SK-N-MC (cell line): ENCODE measurements around the gene STARD13.

ENCODE experiments used
- DNase-seq: peaks from one replicate; pipeline ENCODE4 v3.0.0-alpha.2; 2011; ENCODE audit warnings: low read depth, low spot score
- H3K27ac ChIP-seq: fragments of 200-600 bp; sonication (generic); 2 replicates; pipeline ENCODE4 v1.5.1; 2016; ENCODE audit warnings: mixed run types
- H3K36me3 ChIP-seq: fragments of 200-600 bp; sonication (generic); 2 replicates; pipeline ENCODE4 v1.6.1; 2017; ENCODE audit warnings: antibody characterized with exemption, low read length, mixed read lengths; ENCODE audit not compliant: insufficient read depth
- H3K4me3 ChIP-seq: fragments of 200-600 bp; sonication (generic); 2 replicates; pipeline ENCODE4 v1.5.1; 2016
- H3K9ac ChIP-seq: fragments of 200-600 bp; sonication (generic); 2 replicates; pipeline ENCODE4 v1.8.0; 2017; ENCODE audit warnings: mixed run types, mixed read lengths; ENCODE audit not compliant: insufficient read length
- H3K9me3 ChIP-seq: fragments of 200-600 bp; sonication (generic); 2 replicates; pipeline ENCODE4 v1.6.1; 2017; ENCODE audit warnings: low read depth, mild to moderate bottlenecking, antibody characterized with exemption, low read length, moderate library complexity, mixed read lengths
- EZH2 ChIP-seq: fragments of 200-600 bp; sonication (generic); IDR thresholded peaks from one replicate; pipeline ENCODE4 v1.6.1; 2017; ENCODE audit warnings: antibody characterized with exemption
- FOXP2 ChIP-seq: optimal IDR thresholded peaks from 2 replicates; pipeline ENCODE3; 2011; ENCODE audit warnings: mild to moderate bottlenecking, moderate library complexity; ENCODE audit not compliant: insufficient read depth; ENCODE audit errors: extremely low read length, control extremely low read depth
- POLR2AphosphoS5 ChIP-seq: IDR thresholded peaks from 2 replicates; pipeline ENCODE4 v1.6.1; 2012; ENCODE audit warnings: mild to moderate bottlenecking, low read depth, low read length, borderline replicate concordance

STARD13 gene

DNA sequence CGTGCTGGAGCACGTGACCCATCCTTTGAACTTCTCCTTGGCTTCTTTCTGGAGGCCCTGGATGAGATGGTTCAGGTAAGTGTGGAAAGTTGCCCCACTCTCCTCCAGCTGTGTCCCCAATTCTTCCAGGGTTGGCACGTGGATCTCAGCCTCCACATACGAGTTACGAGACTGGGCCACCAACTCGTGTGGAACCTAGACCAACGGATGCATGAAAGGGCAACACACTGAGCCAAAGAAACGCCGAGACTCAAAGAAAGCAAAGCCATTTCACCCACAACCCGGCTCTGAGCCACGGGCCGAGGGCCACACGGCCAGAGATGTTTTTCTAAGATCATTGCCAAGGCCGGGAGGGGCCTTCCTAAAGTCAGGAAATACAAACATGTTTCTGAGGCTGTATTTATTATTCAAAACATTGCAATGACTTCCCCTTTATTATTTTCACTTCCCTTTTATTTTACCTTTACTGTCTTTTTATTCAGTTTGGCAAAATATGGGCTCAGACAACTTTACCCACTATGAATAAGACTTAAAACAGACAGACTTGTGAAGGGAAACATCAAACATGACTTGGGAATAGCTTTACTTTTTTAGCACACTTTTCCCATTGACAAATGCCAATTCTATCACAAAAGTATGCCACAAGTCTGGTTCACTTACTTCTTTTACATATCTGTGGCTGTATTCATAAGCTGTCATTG lies 174.7 kb downstream of the STARD13 start:
- H3K9ac ChIP-seq: no peak overlapping the region
- TF ChIP-seq POLR2AphosphoS5 (no peak), EZH2 (no peak), FOXP2 (no peak)
- H3K36me3 ChIP-seq: peaks cover 27% of the 10 kb centered on the region
- H3K27ac ChIP-seq: no peak overlapping the region
- no peak overlapping the region for H3K4me3 ChIP-seq
- no peaks in the 10 kb centered on the region for H3K9me3 ChIP-seq
- no peak for DNase-seq

DNA sequence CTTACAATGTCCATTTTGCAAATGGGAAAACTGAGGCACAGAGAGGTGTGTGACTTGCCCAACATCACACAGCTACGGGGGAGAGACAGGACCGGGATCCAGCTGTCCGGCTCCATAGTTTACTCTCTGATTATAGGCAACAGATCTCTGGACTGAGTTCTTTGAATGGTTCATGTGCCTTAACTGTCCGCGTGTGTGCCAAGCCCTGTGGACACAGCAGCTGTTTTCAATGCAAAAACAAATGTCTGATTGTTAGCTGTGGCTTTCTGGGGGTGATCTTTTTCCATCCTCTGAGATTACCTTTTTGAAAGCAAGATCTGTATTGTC lies 175.2 kb downstream of the STARD13 start:
- no peak for DNase-seq
- Histone ChIP-seq H3K9me3 (no peaks in the 10 kb centered on the region), H3K27ac (no peak overlapping the region), H3K4me3 (no peak overlapping the region), H3K36me3 (peaks cover 30% of the 10 kb centered on the region), H3K9ac (no peak overlapping the region)
- no peak for TF ChIP-seq POLR2AphosphoS5
- no peak for TF ChIP-seq EZH2
- no peak for TF ChIP-seq FOXP2

DNA sequence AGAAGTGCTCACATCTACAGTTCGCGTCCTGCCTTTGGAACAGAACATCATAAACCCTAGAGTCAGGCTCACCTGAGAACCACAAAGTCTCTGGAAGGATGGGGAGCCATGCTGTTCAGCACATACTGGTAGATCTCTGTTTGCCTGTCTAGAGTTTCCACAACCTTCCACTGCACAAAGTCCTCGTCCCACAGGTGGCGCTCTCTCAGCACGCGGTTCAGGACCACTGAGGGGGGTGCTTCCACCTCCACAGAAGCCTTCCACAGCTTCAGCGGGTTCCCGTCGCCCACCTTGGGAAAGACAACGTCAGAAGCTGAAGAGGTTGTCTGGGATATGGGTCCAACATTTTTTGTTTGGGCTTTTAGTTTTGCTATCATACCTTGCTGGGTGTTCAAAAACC lies 175.8 kb downstream of the STARD13 start:
- Histone ChIP-seq H3K9ac (no peak overlapping the region), H3K4me3 (no peak overlapping the region), H3K27ac (no peak overlapping the region), H3K36me3 (peaks cover 27% of the 10 kb centered on the region), H3K9me3 (no peaks in the 10 kb centered on the region)
- no peak for TF ChIP-seq EZH2
- TF ChIP-seq POLR2AphosphoS5: no peak
- no peak for TF ChIP-seq FOXP2
- no peak for DNase-seq

DNA sequence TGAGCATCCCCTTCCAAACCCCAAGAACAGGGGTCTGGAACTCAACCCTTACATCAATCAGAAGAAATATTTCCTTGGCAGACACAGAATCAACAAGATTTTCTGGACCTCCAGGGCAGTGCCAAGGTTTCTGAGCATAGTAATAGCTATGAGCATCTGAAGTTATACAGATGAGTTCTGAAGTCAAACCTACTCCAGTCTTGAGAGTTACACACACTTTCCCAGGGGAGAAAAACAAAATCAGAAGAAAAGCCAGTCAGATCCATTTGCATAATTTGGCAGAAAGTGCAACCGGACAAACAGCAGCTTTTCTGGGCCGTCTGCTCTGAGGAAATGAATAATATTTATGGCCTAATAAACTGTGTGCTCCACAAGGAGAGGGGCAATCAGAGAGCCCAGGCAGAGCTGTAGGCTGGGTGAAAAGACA lies 176.3 kb downstream of the STARD13 start:
- no peak overlapping the region for H3K27ac ChIP-seq
- no peak for DNase-seq
- peaks cover 26% of the 10 kb centered on the region for H3K36me3 ChIP-seq
- no peak overlapping the region for H3K9ac ChIP-seq
- no peaks in the 10 kb centered on the region for H3K9me3 ChIP-seq
- no peak overlapping the region for H3K4me3 ChIP-seq
- no peak for TF ChIP-seq EZH2
- no peak for TF ChIP-seq POLR2AphosphoS5
- no peak for TF ChIP-seq FOXP2

DNA sequence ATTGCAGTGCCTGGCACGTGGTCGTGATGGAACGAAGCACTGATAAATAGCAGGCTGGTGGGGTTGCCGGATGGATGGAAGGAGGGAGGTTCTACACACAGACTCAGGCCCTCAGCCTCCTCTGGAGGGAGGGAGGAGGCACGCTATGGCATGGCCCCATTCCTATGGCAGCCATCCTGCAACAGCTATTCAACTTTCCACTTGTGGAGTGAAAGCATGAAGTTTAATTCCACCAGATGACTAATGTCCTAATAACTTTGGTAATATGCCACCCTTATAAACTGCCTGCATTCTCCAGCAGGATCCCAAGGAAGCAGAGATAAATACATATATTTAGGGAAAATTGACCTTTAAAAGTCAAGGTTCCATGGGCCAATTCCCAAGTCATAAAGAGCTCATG lies 176.9 kb downstream of the STARD13 start:
- Histone ChIP-seq H3K9ac (no peak overlapping the region), H3K4me3 (no peak overlapping the region), H3K27ac (no peak overlapping the region), H3K9me3 (no peaks in the 10 kb centered on the region), H3K36me3 (peaks cover 23% of the 10 kb centered on the region)
- DNase-seq: no peak
- TF ChIP-seq FOXP2 (no peak), POLR2AphosphoS5 (no peak), EZH2 (no peak)

DNA sequence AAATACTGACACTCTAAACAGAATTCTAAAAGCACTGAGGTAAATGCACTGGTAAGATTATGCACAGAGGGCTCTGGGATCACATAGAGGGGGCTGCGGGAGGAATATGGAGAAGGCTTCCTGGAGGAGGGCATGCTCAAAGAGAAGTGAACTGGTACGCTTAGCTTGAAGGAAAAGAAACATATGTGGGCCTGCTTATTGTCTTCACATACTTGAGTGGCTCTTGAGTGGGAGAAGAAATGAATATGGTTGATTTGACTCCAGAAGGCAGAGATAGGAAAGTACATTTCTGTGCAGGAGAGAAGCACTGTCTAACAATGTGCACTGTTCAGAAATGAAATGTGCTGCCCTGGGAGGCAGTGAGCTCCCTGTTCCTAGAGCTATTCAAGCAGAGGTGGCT lies 178.2 kb downstream of the STARD13 start:
- TF ChIP-seq POLR2AphosphoS5: no peak
- TF ChIP-seq EZH2: no peak
- TF ChIP-seq FOXP2: no peak
- no peak for DNase-seq
- Histone ChIP-seq H3K27ac (no peak overlapping the region), H3K9ac (no peak overlapping the region), H3K4me3 (no peak overlapping the region), H3K36me3 (peaks cover 23% of the 10 kb centered on the region), H3K9me3 (no peaks in the 10 kb centered on the region)

DNA sequence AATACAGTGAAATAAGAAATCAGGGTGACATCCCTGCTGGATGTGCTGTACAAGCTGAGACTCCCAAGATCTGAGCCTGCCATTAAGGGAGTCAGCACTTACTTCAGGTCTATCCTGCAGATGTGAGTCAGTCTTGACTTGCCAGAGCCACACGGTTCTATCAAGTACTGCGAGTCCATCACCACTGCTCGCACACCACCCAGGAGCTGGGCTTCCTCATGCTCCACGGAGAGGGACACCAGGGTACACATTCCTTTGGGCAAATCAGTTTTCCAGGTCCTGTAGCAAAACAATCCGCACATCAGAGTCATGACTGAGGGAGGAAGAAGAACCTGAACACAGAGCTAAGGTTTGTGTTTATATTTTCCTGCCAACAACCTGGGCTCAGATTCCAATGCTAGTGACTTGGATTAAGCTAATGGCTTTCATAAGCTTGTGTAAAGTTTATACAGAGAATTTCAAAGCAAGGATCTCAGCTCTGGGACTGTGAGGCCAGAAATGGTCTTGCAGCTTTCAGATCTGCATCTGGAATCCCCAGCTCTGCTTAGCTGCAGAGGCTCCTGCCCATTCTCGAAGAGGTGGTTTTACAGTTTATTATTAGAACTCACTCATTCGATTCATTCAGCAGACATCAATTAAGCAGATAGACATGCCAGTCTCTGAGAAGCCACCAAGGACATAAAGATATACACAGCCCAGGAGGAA lies 178.7 kb downstream of the STARD13 start:
- Histone ChIP-seq H3K9ac (no peak overlapping the region), H3K36me3 (peaks cover 23% of the 10 kb centered on the region), H3K27ac (no peak overlapping the region), H3K4me3 (no peak overlapping the region), H3K9me3 (no peaks in the 10 kb centered on the region)
- no peak for DNase-seq
- TF ChIP-seq POLR2AphosphoS5 (no peak), FOXP2 (no peak), EZH2 (no peak)

DNA sequence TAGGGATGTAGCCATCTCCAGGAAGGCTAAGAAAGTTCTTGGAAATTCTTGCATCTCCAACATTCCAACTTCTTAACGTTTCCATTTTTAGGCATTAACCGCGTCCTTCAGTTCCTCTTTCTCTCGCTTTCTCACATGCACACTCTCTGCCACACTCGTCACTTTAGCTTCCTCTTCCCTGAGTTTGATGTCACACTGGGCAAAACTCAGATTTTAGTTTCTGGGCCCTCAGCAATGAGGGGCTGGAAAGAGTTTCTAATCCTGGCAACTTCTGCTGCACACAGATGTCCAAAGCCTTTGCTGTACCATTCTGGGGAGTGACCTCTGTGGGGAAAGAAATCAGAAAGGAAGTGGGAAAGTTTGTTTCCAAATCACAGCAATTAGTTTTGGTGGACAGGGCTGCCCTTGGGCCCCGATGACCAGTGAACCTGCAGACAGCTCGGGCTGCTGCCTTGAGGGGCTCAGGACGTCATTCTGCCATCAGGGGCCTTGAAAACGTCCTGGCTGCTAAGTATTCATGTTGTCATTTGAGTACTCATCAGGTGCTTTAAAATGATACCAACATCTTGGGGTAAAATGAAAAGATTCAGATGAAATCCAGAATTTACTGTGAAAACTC lies 180.1 kb downstream of the STARD13 start:
- DNase-seq: no peak
- Histone ChIP-seq H3K9ac (no peak overlapping the region), H3K27ac (no peak overlapping the region), H3K36me3 (peaks cover 21% of the 10 kb centered on the region), H3K4me3 (no peak overlapping the region), H3K9me3 (no peaks in the 10 kb centered on the region)
- TF ChIP-seq FOXP2 (no peak), EZH2 (no peak), POLR2AphosphoS5 (no peak)
